H1 (cell line): ENCODE measurements around the gene PIK3R1. TPM values are rescaled to one million over a fixed set of nuclear protein-coding genes. Genes with fewer than 3 reads are reported as not detected.

Source experiments
- CHD7 ChIP-seq: fragments of 300-600 bp; sonication (generic); IDR thresholded peaks from 2 replicates; pipeline ENCODE4 v1.7.1; 2012; ENCODE audit warnings: low read length, moderate library complexity, mild to moderate bottlenecking, inconsistent platforms; ENCODE audit not compliant: insufficient replicate concordance
- FOSL1 ChIP-seq: IDR thresholded peaks from 2 replicates; pipeline ENCODE4 v1.6.1; 2011; ENCODE audit warnings: mild to moderate bottlenecking, low read depth, low read length, moderate library complexity; ENCODE audit not compliant: insufficient read depth
- KDM4A ChIP-seq: IDR thresholded peaks from one replicate; pipeline ENCODE4 v1.7.1; 2012; ENCODE audit warnings: low read depth, mild to moderate bottlenecking, moderate library complexity, low read length, inconsistent platforms; ENCODE audit not compliant: severe bottlenecking
- RNF2 ChIP-seq: fragments of 200-900, 300-1000 bp; sonication (generic); IDR thresholded peaks from 2 replicates; pipeline ENCODE4 v1.7.1; 2016; ENCODE audit warnings: borderline replicate concordance, low read depth, mild to moderate bottlenecking, antibody characterized with exemption, low read length; ENCODE audit not compliant: poor library complexity, severe bottlenecking; ENCODE audit errors: missing control alignments
- SP2 ChIP-seq: IDR thresholded peaks from 2 replicates; pipeline ENCODE4 v1.6.1; 2012; ENCODE audit warnings: mild to moderate bottlenecking, low read length, inconsistent platforms
- polyA plus RNA-seq, 7 experiments: library from polyadenylated mRNA; depleted of rRNA in 3 of 7; stranded (reverse) in 5 of 7; unstranded in 2 of 7; fragments of >200 nt in 5 of 7; fragments of 200-250 nt in 2 of 7; gene quantifications; 1 replicate in 5 of 7; 2 replicates in 1 of 7; 4 replicates in 1 of 7; pipeline versions ENCODE4 v1.2.1 to v1.2.3, GENCODE V29; 2011 to 2013; ENCODE audit warnings: missing spikeins in 2 of 7, mixed read lengths in 2 of 7
- total RNA-seq: library from RNA; stranded (reverse); fragmentation: NEBNext Ultra II Directional; extraction: Animal tissue kit (Norgen Biotek cat#: 25700); gene quantifications from 2 replicates; pipeline ENCODE4 v1.2.1, GENCODE V29; 2021

Gene PIK3R1
- total and polyA plus RNA-seq, 2 of the 8 experiments (the other 6 are each of a cell fraction or from before 2014, with no cell fraction given), result 2.3 to 13.7 TPM

- TF ChIP-seq RNF2, result no peak
- TF ChIP-seq KDM4A, result no peak
- TF ChIP-seq SP2, result no peak
- no peak for TF ChIP-seq FOSL1
- TF ChIP-seq CHD7, result no peak
These were observed 43.2 kb upstream of the PIK3R1 start (continued) for GRCh38 chr5:68172314-68172713.
